GM18868 (cell line): Measurements from ENCODE around the gene SLC28A1.

Experiments used
- ATAC-seq: cut with Tn5 transposase; IDR thresholded peaks from one replicate; pipeline ENCODE4 v1.9.1; 2021; ENCODE audit warnings: mild to moderate bottlenecking, moderate library complexity; ENCODE audit not compliant: unreplicated experiment

SLC28A1 gene

DNA sequence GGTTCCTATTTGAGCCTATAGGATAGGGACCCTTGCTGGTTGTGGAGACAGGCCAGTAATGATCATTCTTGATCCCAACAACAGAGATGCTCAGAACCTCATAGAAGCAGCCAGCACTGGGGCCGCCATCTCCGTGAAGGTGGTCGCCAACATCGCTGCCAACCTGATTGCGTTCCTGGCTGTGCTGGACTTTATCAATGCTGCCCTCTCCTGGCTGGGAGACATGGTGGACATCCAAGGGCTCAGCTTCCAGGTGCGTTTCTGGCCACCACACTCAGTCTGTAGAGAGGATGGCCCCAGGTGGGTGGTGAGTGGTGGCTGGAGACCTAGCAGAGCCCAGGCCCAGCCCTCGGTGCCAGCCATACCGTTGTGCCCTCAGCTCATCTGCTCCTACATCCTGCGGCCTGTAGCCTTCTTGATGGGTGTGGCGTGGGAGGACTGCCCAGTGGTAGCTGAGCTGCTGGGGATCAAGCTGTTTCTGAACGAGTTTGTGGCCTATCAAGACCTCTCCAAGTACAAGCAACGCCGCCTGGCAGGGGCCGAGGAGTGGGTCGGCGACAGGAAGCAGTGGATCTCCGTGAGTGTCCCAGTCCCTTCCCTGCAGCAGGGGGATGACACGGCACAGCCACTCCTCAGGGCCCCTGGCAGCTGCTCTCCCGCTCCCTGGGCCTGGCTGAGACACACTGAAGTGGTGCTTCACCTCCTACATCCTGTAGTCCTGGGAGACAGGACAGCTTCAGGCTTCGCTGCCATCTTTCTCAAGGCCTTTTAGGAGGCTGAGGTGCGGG lies 50.7 kb downstream of the SLC28A1 start:
- no peak for ATAC-seq

DNA sequence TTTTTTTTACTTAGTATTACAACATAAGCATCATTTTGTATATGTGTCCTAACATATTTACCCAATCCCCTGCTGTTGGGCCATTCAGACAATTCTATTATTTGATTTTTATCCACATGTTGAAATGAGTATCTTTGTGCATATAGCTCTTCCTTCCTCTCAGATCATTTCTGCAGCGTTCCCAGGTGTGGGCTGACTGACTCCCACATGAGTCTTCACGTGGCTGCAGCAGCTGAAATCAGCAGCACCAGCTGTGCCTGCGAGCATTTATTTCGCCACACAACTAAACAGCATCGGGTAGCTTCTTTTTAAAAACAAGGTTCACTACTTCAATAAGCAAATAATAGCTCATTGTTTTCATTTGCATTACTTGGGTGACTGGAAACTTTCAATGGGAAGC lies 52.7 kb downstream of the SLC28A1 start:
- ATAC-seq = no peak

DNA sequence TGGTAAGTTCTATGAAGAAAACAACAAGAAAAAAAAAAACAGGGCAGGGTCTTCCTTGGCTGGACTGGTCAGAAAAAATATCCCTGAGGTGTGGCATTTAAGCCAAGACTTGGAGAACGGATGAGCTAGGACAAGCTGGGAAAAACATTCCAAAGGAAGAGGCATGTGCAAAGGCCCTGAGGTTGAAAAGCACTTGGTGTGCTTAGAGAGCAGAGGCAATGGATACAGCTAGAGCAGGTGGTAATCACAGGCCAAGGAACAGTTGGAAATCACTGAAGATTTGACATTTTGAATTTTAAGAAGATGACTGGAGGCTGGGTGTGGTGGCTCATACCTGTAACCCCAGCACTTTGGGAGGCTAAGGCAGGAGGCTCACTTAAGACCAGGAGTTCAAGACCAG lies 54.3 kb downstream of the SLC28A1 start:
- no peak for ATAC-seq

DNA sequence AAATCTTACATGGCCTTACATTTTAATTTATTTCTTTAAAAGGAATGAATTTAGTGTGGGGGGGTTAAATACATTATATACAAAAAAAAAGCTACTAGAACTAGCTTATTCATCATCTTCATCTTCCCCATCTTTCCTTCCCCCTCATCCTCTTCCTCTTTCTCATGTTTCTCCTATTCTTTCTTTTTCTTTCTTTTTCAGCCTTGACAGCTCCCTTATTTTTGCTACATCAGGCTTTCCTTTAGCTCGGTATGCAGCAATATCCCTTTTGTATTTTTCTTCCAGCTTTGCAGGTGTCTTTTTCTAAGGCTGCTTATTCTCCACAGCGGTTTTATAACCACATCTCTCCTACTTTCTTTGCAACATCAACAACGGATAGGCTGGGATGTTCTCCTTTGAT lies 55.9 kb downstream of the SLC28A1 start:
- ATAC-seq = no peak

- ATAC-seq = no peak
Observed at GRCh38 chr15:84942456-84942855, 58.0 kb downstream of the SLC28A1 start.

DNA sequence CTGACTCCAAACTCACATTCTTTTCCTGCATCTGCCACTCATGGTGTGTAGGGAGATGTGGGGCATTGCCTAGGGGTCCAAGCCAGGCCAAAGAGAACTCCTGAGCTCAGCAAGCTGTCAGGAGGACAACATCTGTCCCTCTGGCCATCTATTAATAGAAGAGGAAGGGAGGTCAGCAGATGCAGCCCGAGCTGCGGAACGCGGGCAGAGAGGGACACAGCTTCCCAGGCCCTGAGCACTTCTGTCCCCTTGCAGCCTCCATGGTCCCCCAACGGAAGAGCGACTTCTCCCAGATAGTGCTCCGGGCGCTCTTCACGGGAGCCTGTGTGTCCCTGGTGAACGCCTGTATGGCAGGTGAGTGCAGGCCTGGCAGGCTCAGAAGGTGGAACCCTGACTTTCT lies 59.8 kb downstream of the SLC28A1 start:
- ATAC-seq = no peak

DNA sequence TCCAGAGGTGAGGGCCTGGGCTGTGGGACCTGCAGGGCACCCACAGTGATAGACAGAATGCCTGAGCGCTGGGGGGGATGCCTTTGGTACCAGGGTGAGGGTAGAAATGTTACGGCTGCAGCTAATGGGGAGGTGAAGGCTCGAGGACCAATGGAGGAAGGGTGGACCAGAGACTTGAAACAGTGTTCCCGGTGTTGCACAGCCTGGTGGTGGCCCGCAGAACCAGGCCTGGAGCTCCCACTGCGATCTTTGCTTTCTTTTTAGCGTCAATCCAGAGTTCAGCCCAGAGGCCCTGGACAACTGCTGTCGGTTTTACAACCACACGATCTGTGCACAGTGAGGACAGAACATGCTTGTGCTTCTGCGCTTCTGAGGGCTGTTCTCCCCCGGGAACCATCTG lies 60.4 kb downstream of the SLC28A1 start:
- ATAC-seq = no peak

DNA sequence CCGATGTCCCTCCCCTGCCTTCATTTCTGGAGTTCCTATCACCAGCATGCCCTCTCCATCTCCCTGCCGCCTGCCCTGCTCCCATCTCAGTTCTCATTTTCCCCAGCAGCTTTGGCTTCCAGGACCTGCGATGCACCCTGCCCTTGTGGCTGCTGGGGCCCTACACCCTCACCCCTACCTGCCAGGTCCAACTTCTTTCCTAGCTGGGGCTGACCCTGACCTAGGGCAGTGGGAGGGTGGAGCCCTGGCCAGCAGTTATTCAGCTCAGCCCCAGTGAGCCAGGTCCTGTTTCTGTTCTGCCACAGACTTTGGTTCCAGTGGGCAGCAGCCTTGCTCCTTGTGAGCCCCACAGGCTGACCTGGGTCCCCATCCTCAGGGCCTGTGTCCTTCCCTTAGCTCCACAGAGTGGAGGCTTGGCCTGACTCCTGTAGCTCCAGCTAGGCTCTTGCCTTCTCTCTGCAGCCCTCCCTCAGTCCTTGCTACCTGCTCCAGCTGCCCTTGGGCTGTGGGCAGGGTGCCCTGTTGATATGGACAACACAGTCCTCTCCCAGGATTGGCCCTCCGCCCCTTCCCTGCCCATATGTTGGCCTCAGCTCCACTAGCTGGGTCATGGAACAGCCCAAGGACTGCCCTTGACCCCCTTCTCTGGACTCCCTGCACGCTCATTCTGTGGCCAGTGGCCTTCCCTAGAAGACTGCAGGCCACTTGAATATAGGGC lies 62.5 kb downstream of the SLC28A1 start:
- ATAC-seq = no peak

GRCh38 chr15:84947947-84948830 lies 63.7 kb downstream of the SLC28A1 start:
- ATAC-seq = no peak

DNA sequence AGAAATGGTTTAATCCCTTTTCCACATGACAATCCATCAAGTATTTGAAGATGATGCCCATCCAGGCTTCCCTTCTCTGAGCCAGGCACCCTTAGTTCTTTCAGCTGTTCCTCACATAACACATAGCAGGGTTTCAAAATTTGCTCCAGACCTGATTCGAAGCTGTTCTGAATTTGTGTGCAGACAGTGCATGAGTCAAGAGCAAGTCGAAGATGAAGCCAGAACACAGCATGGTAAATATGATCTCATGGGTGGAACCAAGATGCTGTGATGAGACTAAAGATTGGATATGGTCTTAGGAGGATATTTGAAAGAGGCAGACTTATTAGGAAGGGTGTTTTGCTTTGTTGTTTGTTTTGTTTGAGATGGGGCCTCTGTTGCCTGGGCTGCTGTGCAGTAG lies 64.6 kb downstream of the SLC28A1 start:
- no peak for ATAC-seq

- ATAC-seq = no peak
Observed at GRCh38 chr15:84949845-84950569, 65.5 kb downstream of the SLC28A1 start.

GRCh38 chr15:84950570-84951111 lies 66.2 kb downstream of the SLC28A1 start:
- no peak for ATAC-seq

- no peak for ATAC-seq
Observed at GRCh38 chr15:84951736-84952135, 67.3 kb downstream of the SLC28A1 start.

DNA sequence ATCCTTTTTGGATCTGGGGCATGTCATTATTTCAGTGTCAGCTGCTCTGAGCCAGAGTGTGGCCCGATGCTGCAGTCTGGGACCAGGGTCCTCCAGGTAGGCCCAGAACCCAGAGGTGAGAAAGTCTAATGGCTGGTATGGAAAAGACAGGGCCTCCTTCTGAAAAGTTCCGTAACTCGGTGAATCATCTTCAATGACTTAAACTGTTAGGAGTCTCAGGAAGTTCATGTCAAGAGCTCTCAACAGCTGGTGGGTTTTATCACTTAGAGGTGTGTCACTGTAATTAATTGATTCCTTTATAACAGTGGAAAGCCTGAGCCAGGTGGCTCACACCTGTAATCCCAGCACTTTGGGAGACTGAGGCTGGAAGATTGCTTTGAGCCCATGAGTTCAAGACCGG lies 68.7 kb downstream of the SLC28A1 start:
- no peak for ATAC-seq

DNA sequence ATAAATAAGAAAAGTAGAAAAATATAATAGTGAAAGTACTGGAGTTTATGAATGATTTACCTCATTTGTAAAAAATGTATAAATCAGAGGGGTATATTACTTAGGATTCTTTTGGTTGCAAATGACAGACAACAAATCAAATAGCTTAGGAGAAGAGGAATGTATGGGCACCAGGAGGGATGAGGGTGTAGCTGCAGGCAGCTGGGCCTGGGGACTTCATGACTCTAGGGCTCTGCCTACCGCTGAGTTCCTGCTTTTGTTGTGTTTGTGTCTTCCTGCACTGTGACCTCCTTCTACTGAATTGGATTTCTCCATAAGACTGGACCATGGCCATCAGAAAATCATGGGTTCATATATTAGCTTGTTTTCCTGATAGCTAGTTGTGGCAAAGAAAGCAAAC lies 69.3 kb downstream of the SLC28A1 start:
- ATAC-seq = no peak

DNA sequence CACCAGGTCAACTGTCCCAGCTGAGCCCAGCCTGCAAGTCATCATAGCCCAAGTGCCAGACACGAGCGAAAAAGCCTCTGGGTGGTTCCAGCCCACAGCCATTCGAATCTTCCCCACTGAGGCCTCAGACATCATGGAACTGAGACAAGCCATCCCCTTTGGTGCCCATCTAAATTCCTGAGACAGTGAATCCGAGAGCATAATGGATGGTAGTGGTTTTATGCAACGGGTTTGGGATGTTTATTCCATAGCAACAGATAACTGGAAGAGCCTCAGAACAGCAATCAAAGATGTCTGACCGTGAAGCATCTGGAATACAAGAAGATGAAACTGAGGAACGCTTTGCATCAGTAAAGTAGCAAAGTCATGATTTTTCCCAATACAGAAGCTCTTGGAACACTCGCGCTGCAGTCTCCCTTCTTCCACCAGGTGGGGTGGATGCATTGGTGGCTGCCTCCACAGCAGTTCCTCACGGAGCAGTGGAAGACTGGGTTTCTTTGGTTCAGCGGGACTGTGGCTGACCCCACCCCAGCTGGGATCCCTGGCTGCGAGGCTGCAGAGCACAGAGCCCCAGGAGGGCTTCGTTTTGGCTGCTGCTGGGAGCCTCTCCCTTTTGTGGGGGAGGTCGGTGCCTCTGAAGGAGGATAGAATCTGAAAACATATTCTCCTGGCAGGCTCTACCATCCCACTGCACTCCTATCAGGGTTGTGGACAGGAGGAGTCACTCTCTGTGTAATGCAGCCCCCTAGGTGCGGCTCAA lies 70.8 kb downstream of the SLC28A1 start:
- ATAC-seq = no peak

GRCh38 chr15:84956199-84956598 lies 71.7 kb downstream of the SLC28A1 start:
- no peak for ATAC-seq

GRCh38 chr15:84960391-84961113 lies 76.1 kb downstream of the SLC28A1 start:
- ATAC-seq = no peak

GRCh38 chr15:84961114-84961452 lies 76.6 kb downstream of the SLC28A1 start:
- ATAC-seq = no peak
